C4-2B (cell line): ENCODE results near the gene SORBS2.

Experiments used
- CTCF ChIP-seq: fragments of 450-650 bp; conservative IDR thresholded peaks from 2 replicates; pipeline ENCODE4 v1.5.1; 2017; ENCODE audit warnings: mild to moderate bottlenecking
- ZFX ChIP-seq: fragments of 450-650 bp; IDR thresholded peaks from 2 replicates; pipeline ENCODE4 v1.6.1; 2017

- TF ChIP-seq CTCF (no peak), ZFX (no peak)
These were observed 272.0 kb downstream of the SORBS2 start for GRCh38 chr4:185540040-185540439.
